Measurements from ENCODE around the gene PBX2. TPM values are rescaled to one million over a fixed set of nuclear protein-coding genes. Genes with fewer than 3 reads are reported as not detected.

The PBX2 gene
- total and polyA plus RNA-seq, 2 donors (not counting 1 experiment from before 2014, with no cell fraction given): 35.0 to 39.4 TPM

DNA sequence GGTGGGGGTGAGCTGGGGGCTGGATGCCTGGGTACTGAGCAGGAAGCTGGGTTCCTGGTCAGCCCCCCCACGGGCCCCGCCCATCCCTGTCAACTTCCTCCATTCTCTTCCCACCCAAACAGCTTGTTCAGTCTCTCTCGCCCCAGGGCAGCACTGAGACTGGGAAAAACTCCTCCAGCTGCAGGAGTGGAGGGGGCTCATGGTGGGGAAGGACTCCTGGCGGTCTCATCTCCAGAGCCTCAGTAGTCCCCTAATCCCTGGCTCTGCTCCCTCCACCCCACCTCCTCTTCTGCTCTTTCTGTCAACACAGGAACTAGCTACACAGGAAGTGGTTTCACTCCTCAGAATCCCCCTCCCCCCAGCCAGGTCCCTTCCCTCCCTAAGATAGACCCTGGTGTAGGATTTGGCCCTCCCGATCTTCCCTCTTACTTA is 2.6 kb upstream of the PBX2 start, which contains the start of gene GPSM3:
GPSM3 (minus strand) TSS at position 36 of the 432 bp plus-strand sequence. CDS start 130 bp downstream, outside the sequence.
- DNase-seq (ENCODE audit: low read depth in 2 of 2): peak; percentile 25 to 37
- Histone ChIP-seq H3K9ac (ENCODE audit: insufficient read depth, low read length) (peak within 1 kb of the TSS; percentile 40), H3K27ac (ENCODE audit: insufficient read depth, low read length) (peak within 1 kb of the TSS; percentile 44), H3K79me2 (ENCODE audit: control insufficient read depth, insufficient read depth, low read length) (peaks cover 17% of the 10 kb centered on the region), H3K9me3 (ENCODE audit: control insufficient read depth, insufficient read depth, low read depth, low read length) (no peaks in the 10 kb centered on the region), H3K4me1 (ENCODE audit: control insufficient read depth, extremely low read depth, insufficient read depth, low read length) (peaks cover 17% of the 10 kb centered on the region), H3K27me3 (ENCODE audit: control insufficient read depth, insufficient read depth, low read length) (no peaks in the 10 kb centered on the region), H4K20me1 (ENCODE audit: control insufficient read depth, extremely low read depth, insufficient read depth, low read length) (no peaks in the 10 kb centered on the region), H2AFZ (ENCODE audit: low read length) (peak within 1 kb of the TSS; percentile 84), H3K4me2 (ENCODE audit: extremely low read depth, insufficient read depth, low read length) (peak within 1 kb of the TSS; percentile 55), H3K36me3 (ENCODE audit: control insufficient read depth, insufficient read depth, low read length) (peaks cover 2% of the 10 kb centered on the region), H3K4me3 (replicated peaks in 1 of 4; ENCODE audit: control extremely low read depth in 1 of 4, insufficient read depth in 1 of 4, low read depth in 3 of 4, low read length in 4 of 4) (no peak within 1 kb of the TSS)
- TF ChIP-seq EZH2 (IDR thresholded peaks at IDR 0.05; ENCODE audit: low read length, missing control alignments): no peak
- TF ChIP-seq, protein P1, sequence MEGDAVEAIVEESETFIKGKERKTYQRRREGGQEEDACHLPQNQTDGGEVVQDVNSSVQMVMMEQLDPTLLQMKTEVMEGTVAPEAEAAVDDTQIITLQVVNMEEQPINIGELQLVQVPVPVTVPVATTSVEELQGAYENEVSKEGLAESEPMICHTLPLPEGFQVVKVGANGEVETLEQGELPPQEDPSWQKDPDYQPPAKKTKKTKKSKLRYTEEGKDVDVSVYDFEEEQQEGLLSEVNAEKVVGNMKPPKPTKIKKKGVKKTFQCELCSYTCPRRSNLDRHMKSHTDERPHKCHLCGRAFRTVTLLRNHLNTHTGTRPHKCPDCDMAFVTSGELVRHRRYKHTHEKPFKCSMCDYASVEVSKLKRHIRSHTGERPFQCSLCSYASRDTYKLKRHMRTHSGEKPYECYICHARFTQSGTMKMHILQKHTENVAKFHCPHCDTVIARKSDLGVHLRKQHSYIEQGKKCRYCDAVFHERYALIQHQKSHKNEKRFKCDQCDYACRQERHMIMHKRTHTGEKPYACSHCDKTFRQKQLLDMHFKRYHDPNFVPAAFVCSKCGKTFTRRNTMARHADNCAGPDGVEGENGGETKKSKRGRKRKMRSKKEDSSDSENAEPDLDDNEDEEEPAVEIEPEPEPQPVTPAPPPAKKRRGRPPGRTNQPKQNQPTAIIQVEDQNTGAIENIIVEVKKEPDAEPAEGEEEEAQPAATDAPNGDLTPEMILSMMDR (conservative IDR thresholded peaks at IDR 0.05 in 1 of 2, IDR thresholded peaks at IDR 0.05 in 1 of 2; ENCODE audit: low read depth in 1 of 2, low read length in 2 of 2): no peak

DNA sequence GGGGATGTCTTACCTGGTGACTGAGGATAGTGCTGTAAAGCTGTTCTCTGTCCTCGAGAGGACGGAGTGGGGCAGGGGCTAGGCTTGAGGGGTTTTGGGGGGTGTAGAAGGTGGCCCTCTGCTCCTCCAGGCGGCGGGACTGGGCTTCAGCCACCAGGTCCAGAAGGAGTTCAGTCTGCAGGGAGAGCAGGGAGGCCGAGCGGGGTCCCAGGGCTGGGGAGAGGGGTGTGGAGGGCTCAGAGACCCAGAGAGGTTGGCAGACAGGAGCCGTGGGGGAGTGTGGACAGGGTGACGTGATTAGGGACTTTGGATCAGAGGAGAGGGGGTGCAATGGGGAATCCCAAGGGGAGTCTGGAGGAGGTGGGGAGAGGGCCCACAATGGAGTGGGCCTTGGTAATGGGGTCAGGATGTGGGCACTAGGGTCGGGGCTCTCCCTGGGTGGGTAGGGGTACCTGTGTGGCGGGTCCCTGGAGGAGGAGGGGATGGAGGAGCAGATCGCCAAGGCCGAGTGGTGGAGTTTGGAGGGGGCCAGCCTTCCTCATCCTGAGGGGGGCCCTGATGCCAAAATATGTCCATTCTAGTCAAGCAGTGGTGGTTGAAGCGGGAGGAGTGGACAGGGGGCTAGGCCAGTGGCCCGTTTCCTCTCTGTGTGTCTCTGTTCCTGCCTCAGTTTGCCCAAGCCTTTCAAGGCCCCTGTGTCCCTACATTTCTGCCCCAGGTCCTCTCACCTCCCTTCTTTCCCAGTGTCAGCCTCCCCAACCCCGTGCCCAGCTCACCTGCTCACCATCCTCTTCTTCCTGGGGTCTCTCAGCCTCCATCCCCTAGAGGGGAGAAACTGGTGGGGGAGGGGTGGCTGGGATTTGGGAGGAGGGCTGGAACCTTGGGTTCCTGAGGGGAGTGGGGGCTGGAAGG is 1.9 kb upstream of the PBX2 start:
- no peak for TF ChIP-seq EZH2 (IDR thresholded peaks at IDR 0.05; ENCODE audit: low read length, missing control alignments)
- TF ChIP-seq, protein P1 (conservative IDR thresholded peaks at IDR 0.05 in 1 of 2, IDR thresholded peaks at IDR 0.05 in 1 of 2; ENCODE audit: low read depth in 1 of 2, low read length in 2 of 2): no peak
- H3K4me1 ChIP-seq (ENCODE audit: control insufficient read depth, extremely low read depth, insufficient read depth, low read length): peaks cover 15% of the 10 kb centered on the region
- peaks cover 20% of the 10 kb centered on the region for H3K79me2 ChIP-seq (ENCODE audit: control insufficient read depth, insufficient read depth, low read length)
- H3K9ac ChIP-seq (ENCODE audit: insufficient read depth, low read length): peak overlapping the region; percentile 40
- no peak overlapping the region for H2AFZ ChIP-seq (ENCODE audit: low read length)
- H3K4me3 ChIP-seq (replicated peaks in 1 of 4; ENCODE audit: control extremely low read depth in 1 of 4, insufficient read depth in 1 of 4, low read depth in 3 of 4, low read length in 4 of 4): no peak overlapping the region
- peak overlapping the region; percentile 32 for H3K4me2 ChIP-seq (ENCODE audit: extremely low read depth, insufficient read depth, low read length)
- H4K20me1 ChIP-seq (ENCODE audit: control insufficient read depth, extremely low read depth, insufficient read depth, low read length): no peaks in the 10 kb centered on the region
- H3K27ac ChIP-seq (ENCODE audit: insufficient read depth, low read length): peak overlapping the region; percentile 16
- peaks cover 5% of the 10 kb centered on the region for H3K36me3 ChIP-seq (ENCODE audit: control insufficient read depth, insufficient read depth, low read length)
- DNase-seq (ENCODE audit: low read depth in 2 of 2): no peak
- H3K27me3 ChIP-seq (ENCODE audit: control insufficient read depth, insufficient read depth, low read length): no peaks in the 10 kb centered on the region
- H3K9me3 ChIP-seq (ENCODE audit: control insufficient read depth, insufficient read depth, low read depth, low read length): no peaks in the 10 kb centered on the region

DNA sequence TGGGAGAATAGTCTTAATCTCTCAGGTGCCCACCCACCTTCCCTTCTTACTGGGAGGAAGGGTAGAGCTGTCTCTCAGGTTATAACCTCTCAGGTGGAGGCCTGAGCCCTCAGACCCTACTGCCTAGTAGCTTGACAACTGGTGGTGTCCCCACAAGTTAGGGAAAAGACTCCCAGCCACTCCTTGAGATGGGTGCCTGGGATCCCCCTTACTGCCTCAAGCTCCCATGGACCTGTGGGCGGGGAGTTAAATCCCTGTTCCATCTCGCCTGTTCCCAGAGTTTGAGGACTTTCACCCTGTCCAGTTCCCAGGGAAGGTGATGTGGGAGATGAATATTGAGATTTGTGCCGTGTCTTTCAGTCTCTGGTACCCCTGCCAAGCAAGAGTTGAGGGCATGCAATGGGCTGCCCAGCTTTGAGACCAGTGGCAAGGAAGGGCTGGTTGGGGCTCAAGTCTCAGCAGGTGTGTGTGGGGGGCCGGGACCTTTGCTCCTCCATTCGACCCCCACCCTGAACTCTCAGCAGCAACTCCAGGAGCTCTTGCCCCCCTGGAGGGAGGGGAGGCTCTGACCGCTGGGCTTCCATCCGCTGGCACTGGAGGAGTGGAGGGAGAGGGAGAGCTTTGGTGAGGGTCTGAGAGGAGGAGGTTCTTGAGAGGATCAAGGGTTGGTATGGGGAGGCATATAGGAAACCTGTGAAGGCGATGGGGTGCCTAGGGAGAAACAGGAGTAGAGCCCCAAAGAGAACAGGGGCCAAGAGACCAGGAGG is 1.1 kb upstream of the PBX2 start:
- Histone ChIP-seq H3K27ac (ENCODE audit: insufficient read depth, low read length) (no peak overlapping the region), H2AFZ (ENCODE audit: low read length) (no peak overlapping the region), H3K4me3 (replicated peaks in 1 of 4; ENCODE audit: control extremely low read depth in 1 of 4, insufficient read depth in 1 of 4, low read depth in 3 of 4, low read length in 4 of 4) (no peak overlapping the region), H3K4me2 (ENCODE audit: extremely low read depth, insufficient read depth, low read length) (peak overlapping the region; percentile 81), H3K9me3 (ENCODE audit: control insufficient read depth, insufficient read depth, low read depth, low read length) (no peaks in the 10 kb centered on the region), H3K9ac (ENCODE audit: insufficient read depth, low read length) (no peak overlapping the region), H3K4me1 (ENCODE audit: control insufficient read depth, extremely low read depth, insufficient read depth, low read length) (peaks cover 11% of the 10 kb centered on the region), H4K20me1 (ENCODE audit: control insufficient read depth, extremely low read depth, insufficient read depth, low read length) (no peaks in the 10 kb centered on the region), H3K79me2 (ENCODE audit: control insufficient read depth, insufficient read depth, low read length) (peaks cover 20% of the 10 kb centered on the region), H3K27me3 (ENCODE audit: control insufficient read depth, insufficient read depth, low read length) (no peaks in the 10 kb centered on the region), H3K36me3 (ENCODE audit: control insufficient read depth, insufficient read depth, low read length) (peaks cover 5% of the 10 kb centered on the region)
- no peak for TF ChIP-seq EZH2 (IDR thresholded peaks at IDR 0.05; ENCODE audit: low read length, missing control alignments)
- TF ChIP-seq, protein P1 (conservative IDR thresholded peaks at IDR 0.05 in 1 of 2, IDR thresholded peaks at IDR 0.05 in 1 of 2; ENCODE audit: low read depth in 1 of 2, low read length in 2 of 2): no peak
- DNase-seq (ENCODE audit: low read depth in 2 of 2): no peak

Measured in fibroblast of lung (primary cell).